ENCODE data around the gene MID1IP1.

MID1IP1 gene

GRCh38 chrX:38817004-38817703 is 15.9 kb downstream of the MID1IP1 start:
- DNase-seq, result peak; percentile 18

GRCh38 chrX:38819163-38819562 is 17.9 kb downstream of the MID1IP1 start:
- no peak for DNase-seq

GRCh38 chrX:38819709-38820108 is 18.4 kb downstream of the MID1IP1 start:
- DNase-seq, result no peak

- DNase-seq, result no peak
These were observed 19.5 kb downstream of the MID1IP1 start for GRCh38 chrX:38820751-38821150.

GRCh38 chrX:38824176-38824575 is 22.9 kb downstream of the MID1IP1 start:
- no peak for DNase-seq

- no peak for DNase-seq
These were observed 30.7 kb downstream of the MID1IP1 start for GRCh38 chrX:38831949-38832348.

- DNase-seq, result no peak
These were observed 36.1 kb downstream of the MID1IP1 start for GRCh38 chrX:38837389-38837788.

GRCh38 chrX:38839277-38839676 is 38.0 kb downstream of the MID1IP1 start:
- no peak for DNase-seq

- DNase-seq, result no peak
These were observed 38.7 kb downstream of the MID1IP1 start for GRCh38 chrX:38839944-38840343.

- DNase-seq, result no peak
These were observed 40.5 kb downstream of the MID1IP1 start for GRCh38 chrX:38841750-38842149.

- DNase-seq, result no peak
These were observed 44.2 kb downstream of the MID1IP1 start for GRCh38 chrX:38845426-38845825.

- DNase-seq, result no peak
These were observed 46.1 kb downstream of the MID1IP1 start for GRCh38 chrX:38847206-38847902.

- no peak for DNase-seq
These were observed 46.6 kb downstream of the MID1IP1 start for GRCh38 chrX:38847903-38848230.

- DNase-seq, result no peak
These were observed 47.6 kb downstream of the MID1IP1 start for GRCh38 chrX:38848671-38849455.

GRCh38 chrX:38850807-38851544 is 49.7 kb downstream of the MID1IP1 start:
- no peak for DNase-seq

GRCh38 chrX:38854305-38854704 is 53.0 kb downstream of the MID1IP1 start:
- DNase-seq, result no peak
